IPS-15b (cell line): Measurements from ENCODE around the gene MFAP1.
"Not testable (repeated sequence)": the region's sequence is repeated elsewhere in the genome, so short reads cannot be mapped to it uniquely, and the experiment has no call there.

ENCODE experiments used
- H3K27me3 ChIP-seq: one replicate; pipeline ENCODE4 v1.6.1; 2013; ENCODE audit warnings: low read length; ENCODE audit not compliant: control insufficient read depth, insufficient read depth
- H3K36me3 ChIP-seq: one replicate; pipeline ENCODE4 v1.6.1; 2013; ENCODE audit warnings: low read length; ENCODE audit not compliant: control insufficient read depth, insufficient read depth
- H3K4me1 ChIP-seq: one replicate; pipeline ENCODE4 v1.6.1; 2013; ENCODE audit warnings: mild to moderate bottlenecking, low read length; ENCODE audit not compliant: control insufficient read depth, insufficient read depth
- H3K4me3 ChIP-seq: one replicate; pipeline ENCODE4 v1.5.1; 2013; ENCODE audit warnings: low read depth, low read length
- H3K9ac ChIP-seq: one replicate; pipeline ENCODE4 v1.6.1; 2013; ENCODE audit warnings: low read depth, mild to moderate bottlenecking, low read length
- H3K9me3 ChIP-seq: one replicate; pipeline ENCODE4 v1.6.1; 2013; ENCODE audit warnings: mild to moderate bottlenecking, low read length; ENCODE audit not compliant: control insufficient read depth, insufficient read depth

Gene MFAP1, protein sequence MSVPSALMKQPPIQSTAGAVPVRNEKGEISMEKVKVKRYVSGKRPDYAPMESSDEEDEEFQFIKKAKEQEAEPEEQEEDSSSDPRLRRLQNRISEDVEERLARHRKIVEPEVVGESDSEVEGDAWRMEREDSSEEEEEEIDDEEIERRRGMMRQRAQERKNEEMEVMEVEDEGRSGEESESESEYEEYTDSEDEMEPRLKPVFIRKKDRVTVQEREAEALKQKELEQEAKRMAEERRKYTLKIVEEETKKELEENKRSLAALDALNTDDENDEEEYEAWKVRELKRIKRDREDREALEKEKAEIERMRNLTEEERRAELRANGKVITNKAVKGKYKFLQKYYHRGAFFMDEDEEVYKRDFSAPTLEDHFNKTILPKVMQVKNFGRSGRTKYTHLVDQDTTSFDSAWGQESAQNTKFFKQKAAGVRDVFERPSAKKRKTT

DNA sequence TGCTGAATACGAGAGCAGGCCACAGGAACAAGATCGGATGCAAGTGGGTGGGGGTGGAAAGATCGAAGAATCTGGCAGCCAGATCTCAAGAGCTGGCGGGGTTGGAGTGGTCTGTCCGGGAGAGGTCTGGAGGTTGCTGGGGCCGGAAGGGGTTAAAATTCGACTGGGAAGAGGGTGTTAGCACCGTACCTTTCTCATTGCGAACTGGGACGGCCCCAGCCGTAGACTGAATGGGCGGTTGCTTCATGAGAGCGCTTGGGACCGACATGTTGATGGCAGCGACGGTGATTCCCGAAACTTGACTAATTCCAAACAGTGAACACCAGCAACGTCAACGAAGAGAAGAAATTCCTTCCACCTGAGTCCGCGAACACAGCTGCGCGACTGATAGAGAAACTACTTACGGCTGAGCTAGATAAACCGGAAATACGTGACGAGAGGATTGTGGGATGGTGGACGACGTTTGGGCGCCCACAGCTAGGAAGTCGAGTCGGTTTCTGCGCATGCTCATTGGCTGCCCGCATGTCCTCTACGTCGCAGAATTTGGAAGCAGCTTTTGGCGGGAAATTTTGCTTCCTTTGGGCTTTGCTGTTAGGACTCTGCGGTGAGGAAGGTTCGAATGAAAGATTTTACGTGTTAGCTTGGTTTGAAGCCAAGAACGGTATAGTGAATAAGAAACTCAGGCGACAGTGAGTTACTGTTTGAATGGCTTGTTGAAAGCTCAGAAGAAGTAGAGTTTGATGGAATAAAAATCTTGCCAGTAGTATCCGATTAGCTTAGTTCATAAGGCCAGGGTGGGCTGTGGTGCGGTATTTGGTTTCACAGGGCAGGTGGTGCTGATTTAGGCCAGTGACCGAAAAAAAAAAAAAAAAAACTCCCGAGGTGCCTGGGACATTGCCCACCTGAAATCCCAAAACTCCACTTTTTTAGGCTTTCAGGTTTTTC lies at the start of gene MFAP1:
Gene MFAP1 (minus strand): TSS at position 389 of the 945 bp plus-strand sequence. CDS start 121 bp downstream, at position 268.
- no peaks in the 10 kb centered on the region for H3K4me1 ChIP-seq
- peak within 1 kb of the TSS; percentile 88 for H3K9ac ChIP-seq
- peak within 1 kb of the TSS; percentile 92 for H3K4me3 ChIP-seq
- peaks cover 4% of the 10 kb centered on the region for H3K36me3 ChIP-seq
- no peaks in the 10 kb centered on the region for H3K9me3 ChIP-seq
- H3K27me3 ChIP-seq: peaks cover 9% of the 10 kb centered on the region

DNA sequence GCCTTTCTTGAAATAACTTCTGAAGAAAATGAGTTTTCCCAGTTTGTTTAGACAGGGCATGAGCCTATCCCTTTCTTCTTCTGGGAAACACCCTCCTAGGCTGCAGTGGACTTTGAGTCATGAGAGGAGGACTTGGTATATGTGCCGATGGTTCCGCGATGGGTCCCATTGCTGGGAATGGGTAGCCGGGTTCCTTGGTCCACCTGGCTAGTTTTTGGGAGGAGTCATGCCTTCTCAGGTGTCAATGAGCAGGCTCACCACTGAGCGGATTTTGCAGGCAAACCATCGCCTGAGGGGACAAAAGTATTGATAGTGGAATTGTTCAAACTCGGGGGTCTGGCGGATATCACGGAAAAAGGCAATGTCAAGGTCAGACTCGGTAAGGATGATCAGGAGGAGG lies 49.2 kb upstream of the MFAP1 start:
- Histone ChIP-seq H3K4me1 (no peaks in the 10 kb centered on the region), H3K9me3 (no peaks in the 10 kb centered on the region), H3K4me3 (no peak overlapping the region), H3K27me3 (no peaks in the 10 kb centered on the region), H3K36me3 (peaks cover 6% of the 10 kb centered on the region), H3K9ac (no peak overlapping the region)

DNA sequence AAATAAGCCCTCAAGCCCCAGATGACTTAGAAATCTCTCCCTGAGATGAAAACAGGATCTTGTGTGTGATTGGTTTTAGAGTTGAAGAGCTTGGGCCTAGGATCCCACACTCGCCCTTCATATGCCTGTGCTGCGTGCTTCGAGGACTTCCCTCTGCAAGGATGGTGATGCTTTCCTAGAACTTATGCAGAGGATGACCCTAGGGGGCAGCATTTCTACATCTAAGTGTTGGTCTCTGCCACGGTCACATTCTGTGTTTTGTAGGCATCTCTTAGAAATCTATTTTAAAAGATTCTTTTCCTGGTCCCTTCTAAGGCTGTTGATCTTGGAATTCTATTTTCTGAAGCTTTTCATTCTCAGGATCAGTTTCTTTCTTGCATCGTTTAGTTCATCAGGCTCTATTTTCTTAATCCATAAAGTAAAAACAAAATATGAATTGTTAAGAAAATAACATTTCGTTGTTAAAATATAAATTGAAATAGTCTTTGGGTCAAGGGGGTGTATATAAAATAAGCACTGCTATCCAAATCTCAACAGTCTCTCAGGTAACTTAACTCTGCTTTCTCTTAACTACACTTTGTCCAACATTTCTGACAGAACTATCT lies 48.0 kb upstream of the MFAP1 start:
- H3K36me3 ChIP-seq: peaks cover 6% of the 10 kb centered on the region
- H3K9ac ChIP-seq: no peak overlapping the region
- H3K4me1 ChIP-seq: no peaks in the 10 kb centered on the region
- H3K9me3 ChIP-seq: no peaks in the 10 kb centered on the region
- no peak overlapping the region for H3K4me3 ChIP-seq
- H3K27me3 ChIP-seq: no peaks in the 10 kb centered on the region

DNA sequence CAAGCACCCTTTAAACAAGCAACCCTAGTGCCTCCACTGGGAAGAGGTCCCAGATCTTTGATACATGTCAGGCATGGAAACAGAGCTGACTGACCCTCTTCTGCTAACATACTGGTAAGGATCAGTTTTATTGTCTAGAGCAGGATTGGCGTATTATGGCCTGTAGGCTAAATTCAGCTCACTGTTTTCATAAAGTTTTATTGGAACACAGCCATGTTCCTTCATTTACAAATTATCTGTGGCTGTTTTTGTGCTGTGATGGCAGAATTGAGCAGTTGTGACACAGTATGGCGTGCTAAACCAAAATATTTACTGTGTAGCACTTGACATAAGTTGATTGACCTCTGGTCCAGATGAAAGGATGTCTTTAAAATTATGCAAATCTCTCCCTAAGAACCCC lies 47.3 kb upstream of the MFAP1 start:
- H3K9ac ChIP-seq: no peak overlapping the region
- no peaks in the 10 kb centered on the region for H3K9me3 ChIP-seq
- H3K4me1 ChIP-seq: no peaks in the 10 kb centered on the region
- H3K36me3 ChIP-seq: peaks cover 9% of the 10 kb centered on the region
- no peaks in the 10 kb centered on the region for H3K27me3 ChIP-seq
- no peak overlapping the region for H3K4me3 ChIP-seq

DNA sequence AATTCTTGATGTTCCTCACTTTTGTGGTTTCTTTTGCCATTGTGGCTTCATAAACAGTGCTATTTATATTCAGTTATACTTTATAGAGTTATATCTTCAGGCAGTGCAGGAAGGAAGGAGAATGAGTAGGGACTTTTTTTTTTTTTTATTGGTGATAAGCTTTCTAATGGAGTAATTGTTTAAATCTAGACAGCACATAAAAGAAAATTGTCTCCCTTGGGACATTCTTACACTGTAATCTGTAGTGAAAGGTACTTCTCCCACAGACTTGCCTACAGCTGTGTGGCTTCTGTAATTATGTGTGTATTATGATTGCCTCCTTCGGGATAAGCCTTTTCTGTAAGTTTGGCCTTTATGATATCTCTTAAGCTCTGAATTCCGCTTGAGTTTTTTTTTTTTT lies 43.9 kb upstream of the MFAP1 start:
- Histone ChIP-seq H3K9me3 (no peaks in the 10 kb centered on the region), H3K4me1 (no peaks in the 10 kb centered on the region), H3K9ac (no peak overlapping the region), H3K36me3 (peaks cover 11% of the 10 kb centered on the region), H3K4me3 (no peak overlapping the region), H3K27me3 (no peaks in the 10 kb centered on the region)

DNA sequence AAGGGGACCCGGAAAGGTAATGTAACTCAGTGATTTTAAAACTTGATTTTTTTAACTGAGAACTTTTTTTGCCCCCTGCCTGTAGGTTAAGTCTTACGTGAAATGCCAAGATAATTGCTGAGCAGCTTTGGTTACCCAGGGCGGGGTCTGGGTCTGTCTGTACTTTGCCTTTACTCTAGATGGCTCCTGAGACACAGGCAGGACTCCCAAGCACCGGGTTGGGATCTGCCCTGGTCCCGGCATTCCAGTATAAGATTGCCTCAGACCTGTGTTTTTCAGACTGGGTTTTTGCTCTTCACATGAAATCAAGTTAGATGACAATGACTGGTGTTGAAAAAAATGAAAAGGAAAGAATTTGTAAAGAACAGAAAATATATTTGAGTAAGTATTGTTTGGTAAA lies 42.6 kb upstream of the MFAP1 start:
- Histone ChIP-seq H3K9me3 (no peaks in the 10 kb centered on the region), H3K4me3 (no peak overlapping the region), H3K4me1 (no peaks in the 10 kb centered on the region), H3K9ac (no peak overlapping the region), H3K36me3 (peaks cover 11% of the 10 kb centered on the region), H3K27me3 (no peaks in the 10 kb centered on the region)

DNA sequence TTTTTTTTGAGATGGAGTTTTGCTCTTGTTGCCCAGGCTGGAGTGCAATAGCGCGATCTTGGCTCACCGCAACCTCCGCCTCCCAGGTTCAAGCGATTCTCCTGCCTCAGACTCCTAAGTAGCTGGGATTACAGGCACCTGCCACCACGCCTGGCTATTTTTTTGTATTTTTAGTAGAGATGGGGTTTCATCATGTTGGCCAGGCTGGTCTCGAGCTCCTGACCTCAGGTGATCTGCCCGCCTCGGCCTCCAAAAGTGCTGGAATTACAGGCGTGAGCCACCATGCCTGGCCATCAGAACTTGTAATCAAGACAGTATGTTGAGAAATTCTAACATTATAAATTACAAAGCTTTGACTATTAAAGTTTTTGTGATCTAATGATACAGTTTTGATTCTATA lies 42.1 kb upstream of the MFAP1 start:
- not testable (repeated sequence) for H3K27me3 ChIP-seq, H3K4me1 ChIP-seq, H3K9me3 ChIP-seq, H3K4me3 ChIP-seq, H3K9ac ChIP-seq
- H3K36me3 ChIP-seq: peaks cover 11% of the 10 kb centered on the region

DNA sequence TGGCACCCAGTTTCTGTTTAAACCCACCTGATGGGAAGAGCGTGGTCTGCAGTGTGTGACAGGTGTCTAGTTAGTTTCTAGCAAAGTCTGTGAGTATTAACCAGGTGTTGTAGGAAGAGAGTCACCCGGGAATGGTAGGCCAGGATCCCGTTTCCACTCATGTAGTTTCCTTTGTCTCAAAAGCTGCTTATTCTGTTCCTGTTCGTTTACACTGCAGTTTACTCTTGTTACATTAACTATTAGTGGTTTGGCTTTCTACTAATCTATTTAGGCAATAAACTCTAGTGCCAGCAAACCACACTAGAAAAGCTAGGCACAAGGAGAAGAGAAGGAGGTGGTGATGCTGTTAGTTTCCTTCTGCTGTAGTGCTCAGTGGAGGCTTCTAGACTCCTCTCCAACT lies 35.1 kb upstream of the MFAP1 start:
- peaks cover 3% of the 10 kb centered on the region for H3K36me3 ChIP-seq
- H3K27me3 ChIP-seq: no peaks in the 10 kb centered on the region
- H3K4me3 ChIP-seq: no peak overlapping the region
- no peaks in the 10 kb centered on the region for H3K9me3 ChIP-seq
- H3K4me1 ChIP-seq: no peaks in the 10 kb centered on the region
- H3K9ac ChIP-seq: no peak overlapping the region

DNA sequence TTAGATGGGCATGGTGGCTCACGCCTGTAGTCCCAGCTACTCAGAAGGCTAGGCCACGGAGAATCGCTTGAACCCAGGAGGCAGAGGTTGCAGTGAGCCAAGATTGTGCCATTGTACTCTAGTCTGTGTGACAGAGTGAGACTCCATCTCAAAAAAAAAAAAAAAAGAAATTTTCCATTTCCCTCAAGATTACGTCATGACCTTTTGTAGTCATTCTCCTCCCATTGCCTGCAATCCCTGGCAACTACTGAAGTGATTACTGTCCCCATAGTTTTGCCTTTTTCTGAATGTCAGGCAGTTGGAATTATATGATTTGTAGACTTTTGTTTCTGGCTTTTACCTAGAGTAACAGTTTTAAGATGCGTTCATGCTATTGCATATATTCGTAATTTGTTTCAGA lies 30.3 kb upstream of the MFAP1 start:
- no peaks in the 10 kb centered on the region for H3K4me1 ChIP-seq
- peaks cover 14% of the 10 kb centered on the region for H3K36me3 ChIP-seq
- H3K27me3 ChIP-seq: no peaks in the 10 kb centered on the region
- H3K4me3 ChIP-seq: no peak overlapping the region
- H3K9ac ChIP-seq: no peak overlapping the region
- no peaks in the 10 kb centered on the region for H3K9me3 ChIP-seq

DNA sequence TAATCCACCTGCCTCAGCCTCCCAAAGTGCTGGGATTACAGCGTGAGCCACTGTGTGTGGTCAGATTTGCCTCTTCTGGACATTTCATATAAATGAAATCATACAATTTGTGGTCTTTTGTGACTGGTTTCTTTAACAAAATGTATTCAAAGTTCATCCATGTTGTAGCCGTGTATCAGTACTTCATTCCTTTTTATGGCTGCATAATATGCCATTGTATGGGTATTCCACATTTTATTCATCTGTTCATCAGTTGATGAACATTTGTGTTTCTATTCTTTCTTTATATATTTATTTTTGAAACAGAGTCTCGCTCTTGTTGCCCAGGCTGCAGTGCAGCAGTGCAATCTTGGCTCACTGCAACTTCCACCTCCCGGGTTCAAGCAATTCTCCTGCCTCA lies 28.1 kb upstream of the MFAP1 start:
- no peaks in the 10 kb centered on the region for H3K27me3 ChIP-seq
- H3K9ac ChIP-seq: no peak overlapping the region
- H3K4me3 ChIP-seq: no peak overlapping the region
- H3K36me3 ChIP-seq: peaks cover 14% of the 10 kb centered on the region
- H3K4me1 ChIP-seq: no peaks in the 10 kb centered on the region
- H3K9me3 ChIP-seq: no peaks in the 10 kb centered on the region

DNA sequence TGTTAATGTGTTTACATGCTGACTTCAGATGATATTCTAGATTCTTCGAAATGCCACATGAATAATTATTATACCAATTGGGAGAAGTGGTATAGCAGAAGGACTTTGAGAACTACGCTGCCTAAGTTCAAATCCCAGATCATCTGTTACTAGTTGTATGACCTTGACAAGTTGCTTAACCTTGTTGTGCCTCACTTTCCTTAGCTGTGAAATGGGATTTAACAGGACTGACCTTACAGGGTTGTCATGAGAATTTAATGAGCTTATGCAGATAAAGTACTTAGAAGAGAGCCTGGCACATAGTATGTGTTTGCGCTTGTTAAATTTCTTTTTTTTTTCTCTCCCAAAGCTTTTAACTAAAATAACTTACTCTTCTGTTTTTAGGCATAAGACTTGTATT lies 26.8 kb upstream of the MFAP1 start:
- H3K4me1 ChIP-seq: no peaks in the 10 kb centered on the region
- no peaks in the 10 kb centered on the region for H3K9me3 ChIP-seq
- no peak overlapping the region for H3K4me3 ChIP-seq
- H3K9ac ChIP-seq: no peak overlapping the region
- peaks cover 14% of the 10 kb centered on the region for H3K36me3 ChIP-seq
- H3K27me3 ChIP-seq: no peaks in the 10 kb centered on the region
